DOHH2 (cell line): ENCODE results near the gene IL22RA1.

ENCODE experiments used
- EZH2phosphoT487 ChIP-seq: fragments of 200-600 bp; sonication (generic); IDR thresholded peaks from 2 replicates; pipeline ENCODE4 v1.6.1; 2017; ENCODE audit warnings: borderline replicate concordance, mild to moderate bottlenecking, antibody characterized with exemption, low read length, moderate library complexity, mixed read lengths
- TF ChIP-seq, protein P1 (sequence below): fragments of 200-600 bp; sonication (generic); IDR thresholded peaks from one replicate; pipeline ENCODE4 v1.5.1; 2014; ENCODE audit warnings: antibody characterized with exemption, mild to moderate bottlenecking, low read depth, low read length; ENCODE audit not compliant: poor library complexity, severe bottlenecking

DNA sequence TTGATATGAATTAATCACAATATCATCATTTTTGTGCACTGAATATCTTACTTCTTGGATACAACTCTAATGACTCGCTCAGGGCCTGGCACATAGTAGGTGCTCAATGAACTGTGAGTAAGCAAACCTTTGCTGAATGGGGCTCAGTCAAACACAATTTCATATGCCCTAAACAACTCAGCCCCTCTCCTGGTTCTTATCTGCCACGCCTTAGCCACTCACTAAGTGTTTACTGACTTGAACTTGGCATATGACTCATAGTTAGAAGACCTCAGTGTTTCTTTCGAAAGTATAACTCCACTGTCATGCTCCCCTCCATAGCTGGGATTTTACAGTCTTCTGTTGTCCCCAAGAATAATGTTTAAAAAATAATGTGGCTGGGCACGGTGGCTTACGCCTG, 48.9 kb upstream of the IL22RA1 start:
- TF ChIP-seq EZH2phosphoT487 = no peak
- TF ChIP-seq, protein P1, sequence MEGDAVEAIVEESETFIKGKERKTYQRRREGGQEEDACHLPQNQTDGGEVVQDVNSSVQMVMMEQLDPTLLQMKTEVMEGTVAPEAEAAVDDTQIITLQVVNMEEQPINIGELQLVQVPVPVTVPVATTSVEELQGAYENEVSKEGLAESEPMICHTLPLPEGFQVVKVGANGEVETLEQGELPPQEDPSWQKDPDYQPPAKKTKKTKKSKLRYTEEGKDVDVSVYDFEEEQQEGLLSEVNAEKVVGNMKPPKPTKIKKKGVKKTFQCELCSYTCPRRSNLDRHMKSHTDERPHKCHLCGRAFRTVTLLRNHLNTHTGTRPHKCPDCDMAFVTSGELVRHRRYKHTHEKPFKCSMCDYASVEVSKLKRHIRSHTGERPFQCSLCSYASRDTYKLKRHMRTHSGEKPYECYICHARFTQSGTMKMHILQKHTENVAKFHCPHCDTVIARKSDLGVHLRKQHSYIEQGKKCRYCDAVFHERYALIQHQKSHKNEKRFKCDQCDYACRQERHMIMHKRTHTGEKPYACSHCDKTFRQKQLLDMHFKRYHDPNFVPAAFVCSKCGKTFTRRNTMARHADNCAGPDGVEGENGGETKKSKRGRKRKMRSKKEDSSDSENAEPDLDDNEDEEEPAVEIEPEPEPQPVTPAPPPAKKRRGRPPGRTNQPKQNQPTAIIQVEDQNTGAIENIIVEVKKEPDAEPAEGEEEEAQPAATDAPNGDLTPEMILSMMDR = no peak
